OCI-LY7 (cell line): ENCODE data around the gene CDC25A.

Experiments
- EZH2phosphoT487 ChIP-seq: fragments of 200-600 bp; sonication (generic); IDR thresholded peaks from 2 replicates; pipeline ENCODE4 v1.6.1; 2018; ENCODE audit warnings: low read depth, borderline replicate concordance, mild to moderate bottlenecking, mixed run types, antibody characterized with exemption, low read length, moderate library complexity, mixed read lengths
- TF ChIP-seq, protein P1 (sequence below): fragments of 200-600 bp; sonication (generic); conservative IDR thresholded peaks from 2 replicates; pipeline ENCODE4 v1.5.1; 2014; ENCODE audit warnings: mild to moderate bottlenecking, antibody characterized with exemption, low read length, moderate library complexity, mixed read lengths

DNA sequence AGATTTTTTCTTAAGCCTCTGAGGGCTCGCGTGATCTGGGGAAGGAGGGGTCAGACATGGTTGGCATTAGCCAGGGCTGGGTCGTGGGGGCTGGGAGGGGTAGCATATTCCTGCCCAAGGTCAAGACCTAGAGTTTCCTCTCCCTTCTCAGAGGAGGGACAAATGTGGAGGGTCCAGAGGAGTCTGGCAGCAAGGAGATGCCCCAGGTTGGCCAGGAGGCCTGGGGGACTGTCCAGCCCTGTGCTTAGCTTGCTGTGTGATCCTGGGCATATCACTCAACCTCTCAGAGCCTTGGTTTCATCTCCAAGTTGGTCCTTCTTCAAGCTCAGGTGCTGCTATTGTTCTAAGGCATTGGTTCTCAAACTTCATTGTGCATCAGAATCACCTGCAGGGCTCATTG lies 26.0 kb upstream of the CDC25A start:
- TF ChIP-seq, protein P1, sequence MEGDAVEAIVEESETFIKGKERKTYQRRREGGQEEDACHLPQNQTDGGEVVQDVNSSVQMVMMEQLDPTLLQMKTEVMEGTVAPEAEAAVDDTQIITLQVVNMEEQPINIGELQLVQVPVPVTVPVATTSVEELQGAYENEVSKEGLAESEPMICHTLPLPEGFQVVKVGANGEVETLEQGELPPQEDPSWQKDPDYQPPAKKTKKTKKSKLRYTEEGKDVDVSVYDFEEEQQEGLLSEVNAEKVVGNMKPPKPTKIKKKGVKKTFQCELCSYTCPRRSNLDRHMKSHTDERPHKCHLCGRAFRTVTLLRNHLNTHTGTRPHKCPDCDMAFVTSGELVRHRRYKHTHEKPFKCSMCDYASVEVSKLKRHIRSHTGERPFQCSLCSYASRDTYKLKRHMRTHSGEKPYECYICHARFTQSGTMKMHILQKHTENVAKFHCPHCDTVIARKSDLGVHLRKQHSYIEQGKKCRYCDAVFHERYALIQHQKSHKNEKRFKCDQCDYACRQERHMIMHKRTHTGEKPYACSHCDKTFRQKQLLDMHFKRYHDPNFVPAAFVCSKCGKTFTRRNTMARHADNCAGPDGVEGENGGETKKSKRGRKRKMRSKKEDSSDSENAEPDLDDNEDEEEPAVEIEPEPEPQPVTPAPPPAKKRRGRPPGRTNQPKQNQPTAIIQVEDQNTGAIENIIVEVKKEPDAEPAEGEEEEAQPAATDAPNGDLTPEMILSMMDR: no peak
- no peak for TF ChIP-seq EZH2phosphoT487
